Ovary (tissue), 3 donors: ENCODE results near the gene CCND1.

Experiments
- EP300 ChIP-seq: sonication (generic); formaldehyde crosslinking; IDR thresholded peaks from one replicate; pipeline ENCODE4 v1.6.1; 2017; ENCODE audit warnings: antibody characterized with exemption
- POLR2A ChIP-seq: fragments of 450-650 bp; IDR thresholded peaks from one replicate; pipeline ENCODE4 v1.6.1; 2017; ENCODE audit warnings: antibody characterized with exemption, mild to moderate bottlenecking, moderate library complexity
- TF ChIP-seq, protein P1 (sequence below), 3 donors: fragments of 450-650 bp in 2 of 3; fragments of 200-600 bp in 1 of 3; IDR thresholded peaks; one replicate each; pipeline versions ENCODE4 v1.5.1 to v1.8.0; 2016 to 2022; ENCODE audit warnings: antibody characterized with exemption in 3 of 3, mild to moderate bottlenecking in 1 of 3
- donor health status: DM: no; HTN: no; CAD: no.

DNA sequence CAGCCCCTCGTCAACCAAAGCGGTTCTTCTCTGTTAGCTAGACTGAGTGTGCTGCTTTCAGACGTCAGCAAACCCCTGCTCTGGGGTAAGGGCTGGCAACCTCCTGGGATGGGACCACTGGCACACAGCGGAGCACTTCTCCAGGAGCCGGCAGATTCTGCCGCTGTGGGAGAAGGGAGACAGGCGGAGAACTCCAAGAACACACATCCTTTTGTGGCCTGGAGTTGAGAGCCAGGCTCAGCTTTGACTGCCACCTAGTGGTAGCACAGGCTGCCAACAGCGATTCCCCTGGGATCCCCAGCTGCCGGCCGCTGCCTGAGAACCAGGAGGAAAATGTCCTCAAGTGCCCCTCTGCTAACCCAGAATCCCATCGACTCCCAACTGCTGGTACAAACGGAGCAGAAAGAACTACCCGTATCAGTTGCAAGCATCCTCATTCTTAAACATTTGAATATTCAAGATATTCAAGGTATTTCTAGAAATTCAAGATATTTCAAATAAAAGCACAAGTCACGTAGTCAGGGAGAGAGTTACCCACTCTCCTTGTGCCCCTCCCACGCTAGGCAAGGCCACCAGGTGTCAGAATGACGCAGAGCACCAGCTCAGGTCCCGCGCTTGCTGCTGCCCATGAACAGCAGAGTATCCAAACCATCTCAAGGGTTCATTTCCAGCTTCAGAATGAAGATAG is 29.3 kb downstream of the CCND1 start:
- TF ChIP-seq, protein P1, sequence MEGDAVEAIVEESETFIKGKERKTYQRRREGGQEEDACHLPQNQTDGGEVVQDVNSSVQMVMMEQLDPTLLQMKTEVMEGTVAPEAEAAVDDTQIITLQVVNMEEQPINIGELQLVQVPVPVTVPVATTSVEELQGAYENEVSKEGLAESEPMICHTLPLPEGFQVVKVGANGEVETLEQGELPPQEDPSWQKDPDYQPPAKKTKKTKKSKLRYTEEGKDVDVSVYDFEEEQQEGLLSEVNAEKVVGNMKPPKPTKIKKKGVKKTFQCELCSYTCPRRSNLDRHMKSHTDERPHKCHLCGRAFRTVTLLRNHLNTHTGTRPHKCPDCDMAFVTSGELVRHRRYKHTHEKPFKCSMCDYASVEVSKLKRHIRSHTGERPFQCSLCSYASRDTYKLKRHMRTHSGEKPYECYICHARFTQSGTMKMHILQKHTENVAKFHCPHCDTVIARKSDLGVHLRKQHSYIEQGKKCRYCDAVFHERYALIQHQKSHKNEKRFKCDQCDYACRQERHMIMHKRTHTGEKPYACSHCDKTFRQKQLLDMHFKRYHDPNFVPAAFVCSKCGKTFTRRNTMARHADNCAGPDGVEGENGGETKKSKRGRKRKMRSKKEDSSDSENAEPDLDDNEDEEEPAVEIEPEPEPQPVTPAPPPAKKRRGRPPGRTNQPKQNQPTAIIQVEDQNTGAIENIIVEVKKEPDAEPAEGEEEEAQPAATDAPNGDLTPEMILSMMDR (IDR thresholded peaks at IDR 0.05) = peak; percentile 70 to 80 (median 71)
- TF ChIP-seq POLR2A = no peak
- no peak for TF ChIP-seq EP300
